ENCODE results near the gene MCEE.
A peak's percentile ranks its signal among the peaks of the same experiment; 100 is the strongest.
"Not testable (repeated sequence)": the region's sequence is repeated elsewhere in the genome, so short reads cannot be mapped to it uniquely, and the experiment has no call there.

Gene MCEE

GRCh38 chr2:71130152-71130904 is at the start of gene MCEE, which contains the start of gene MPHOSPH10:
Gene MCEE, minus strand, starts transcription at chr2:71130229. Its CDS starts 10 bp downstream, at chr2:71130219.
Gene MPHOSPH10, plus strand, starts transcription at chr2:71130634. Its CDS starts 32 bp downstream, at chr2:71130666.
- DNase-seq (ENCODE audit: low read depth in 2 of 2): peak; percentile 66 to 86

- DNase-seq (ENCODE audit: low read depth in 2 of 2): not testable (repeated sequence)
Observed at GRCh38 chr2:71178836-71179235, 48.8 kb upstream of the MCEE start.

DNA sequence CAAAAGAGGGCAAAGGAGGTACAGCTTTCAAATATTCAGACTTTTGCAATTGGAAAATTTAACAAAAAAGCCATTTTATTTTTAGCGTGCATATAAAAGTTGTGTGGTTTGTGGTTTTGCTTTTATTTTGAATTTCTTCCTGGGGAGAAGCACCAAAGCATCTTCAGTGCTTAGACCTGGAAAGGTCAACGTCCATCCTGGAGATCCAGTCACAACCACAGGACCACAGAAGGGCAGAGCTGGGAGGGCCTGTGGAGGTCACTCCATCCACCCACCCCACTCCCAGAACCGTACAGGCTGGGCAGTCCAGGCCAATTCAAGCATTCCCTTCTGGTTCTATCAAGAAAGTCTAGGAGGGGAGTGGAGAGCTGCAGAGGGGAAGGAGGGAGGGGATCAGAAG is 44.2 kb upstream of the MCEE start:
- no peak for DNase-seq (ENCODE audit: low read depth in 2 of 2)

- no peak for DNase-seq (ENCODE audit: low read depth in 2 of 2)
Observed at GRCh38 chr2:71173096-71173495, 43.1 kb upstream of the MCEE start.

DNA sequence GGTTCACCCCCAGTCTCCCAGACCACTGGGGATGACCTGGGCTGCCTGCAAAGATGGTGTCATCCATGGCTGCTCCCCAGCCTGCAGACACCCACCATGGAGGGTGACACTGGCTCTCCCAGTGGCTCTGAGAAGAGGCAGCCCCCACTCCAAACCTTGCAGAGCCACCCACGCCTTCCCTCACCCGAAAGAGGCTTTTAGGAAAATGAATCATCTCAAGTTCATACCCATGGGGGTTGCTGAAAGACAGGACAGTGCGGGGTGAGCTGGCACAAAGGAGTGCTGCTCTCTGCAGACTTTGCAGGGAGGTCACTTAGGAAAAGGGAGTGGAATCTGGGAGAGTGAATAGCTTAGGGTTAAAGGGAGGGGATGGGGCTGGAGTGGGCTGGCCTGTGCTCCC is 36.8 kb upstream of the MCEE start:
- DNase-seq (ENCODE audit: low read depth in 2 of 2): no peak

DNA sequence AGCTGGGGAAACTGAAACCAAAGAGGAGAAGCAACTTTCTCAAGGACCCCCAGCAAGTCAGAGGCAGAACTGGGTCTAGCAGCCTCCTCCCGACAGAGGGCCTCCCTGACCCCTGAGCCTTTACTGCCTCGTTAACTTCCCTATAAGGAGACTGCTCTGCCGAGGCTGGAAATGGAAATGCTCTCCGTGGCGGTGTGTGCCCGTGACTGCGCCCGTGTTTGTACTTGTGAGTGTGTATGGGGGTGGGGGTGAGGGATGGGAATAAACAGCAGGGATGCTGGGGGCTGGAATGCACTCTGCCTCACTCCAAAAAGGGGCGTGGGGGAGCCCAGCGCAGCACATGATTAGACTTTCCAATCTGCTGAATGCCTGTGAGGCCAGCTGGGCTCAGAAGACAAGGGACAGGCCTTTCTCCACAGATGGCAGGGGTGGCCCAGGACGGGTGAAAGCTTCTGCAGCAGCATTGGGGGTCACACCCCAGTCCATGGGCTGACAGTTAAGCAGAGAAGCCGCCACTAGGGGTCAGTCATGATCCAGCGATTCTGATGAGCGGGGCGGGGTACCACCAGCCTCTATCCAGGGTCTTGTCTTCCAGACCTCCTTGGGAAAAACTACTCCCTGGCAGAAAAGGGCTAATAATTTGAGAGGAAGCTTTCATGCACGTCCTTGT is 27.2 kb upstream of the MCEE start:
- peak; percentile 24 to 50 for DNase-seq (ENCODE audit: low read depth in 2 of 2)

- no peak for DNase-seq (ENCODE audit: low read depth in 2 of 2)
Observed at GRCh38 chr2:71156573-71156972, 26.5 kb upstream of the MCEE start.

- DNase-seq (ENCODE audit: low read depth in 2 of 2): no peak
Observed at GRCh38 chr2:71155846-71156245, 25.8 kb upstream of the MCEE start.

- no peak for DNase-seq (ENCODE audit: low read depth in 2 of 2)
Observed at GRCh38 chr2:71154798-71155197, 24.8 kb upstream of the MCEE start.

DNA sequence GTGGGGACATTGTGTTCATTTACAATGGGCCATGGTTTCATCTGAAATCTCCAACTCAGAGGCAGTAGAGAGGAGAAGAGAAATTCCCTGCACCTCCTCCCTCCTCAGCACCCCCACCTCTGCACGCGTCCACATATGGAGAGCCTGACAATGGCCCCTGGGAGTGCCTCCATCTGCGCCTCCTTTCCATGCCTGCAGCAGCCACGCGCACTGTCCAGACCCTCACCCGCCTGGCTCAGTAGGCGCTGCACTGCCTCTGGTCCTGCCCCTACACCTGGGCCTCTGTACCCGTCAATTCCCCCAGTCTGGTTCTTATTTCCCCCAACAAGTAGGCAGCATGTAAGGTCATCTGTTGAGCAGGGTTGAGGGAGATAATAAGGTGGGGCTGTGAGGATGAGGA is 24.2 kb upstream of the MCEE start:
- DNase-seq (ENCODE audit: low read depth in 2 of 2): no peak

- no peak for DNase-seq (ENCODE audit: low read depth in 2 of 2)
Observed at GRCh38 chr2:71153585-71154224, 23.7 kb upstream of the MCEE start.

DNA sequence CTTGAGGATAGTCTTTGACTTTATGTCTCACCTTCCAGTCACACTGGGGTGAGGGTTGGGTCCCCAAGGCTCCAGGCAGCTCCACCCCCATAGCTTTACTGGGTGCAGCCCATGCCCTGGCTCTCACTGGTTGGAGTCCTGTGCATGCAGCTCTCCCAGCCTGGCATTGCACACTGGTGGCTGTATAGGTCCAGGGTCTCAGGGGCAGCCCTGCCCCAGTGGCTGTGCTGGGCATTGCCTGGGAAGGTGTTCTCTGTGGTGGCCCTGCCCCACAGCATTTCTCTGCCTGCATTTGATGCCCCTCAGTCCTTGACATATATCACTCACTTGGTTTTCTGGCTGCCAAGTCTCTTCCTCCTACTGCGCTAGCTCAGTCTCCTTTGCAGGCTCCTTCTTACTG is 21.6 kb upstream of the MCEE start:
- DNase-seq (ENCODE audit: low read depth in 2 of 2): no peak

GRCh38 chr2:71150082-71150816 is 20.2 kb upstream of the MCEE start:
- DNase-seq (ENCODE audit: low read depth in 2 of 2): no peak

GRCh38 chr2:71148506-71149063 is 18.6 kb upstream of the MCEE start:
- no peak for DNase-seq (ENCODE audit: low read depth in 2 of 2)

DNA sequence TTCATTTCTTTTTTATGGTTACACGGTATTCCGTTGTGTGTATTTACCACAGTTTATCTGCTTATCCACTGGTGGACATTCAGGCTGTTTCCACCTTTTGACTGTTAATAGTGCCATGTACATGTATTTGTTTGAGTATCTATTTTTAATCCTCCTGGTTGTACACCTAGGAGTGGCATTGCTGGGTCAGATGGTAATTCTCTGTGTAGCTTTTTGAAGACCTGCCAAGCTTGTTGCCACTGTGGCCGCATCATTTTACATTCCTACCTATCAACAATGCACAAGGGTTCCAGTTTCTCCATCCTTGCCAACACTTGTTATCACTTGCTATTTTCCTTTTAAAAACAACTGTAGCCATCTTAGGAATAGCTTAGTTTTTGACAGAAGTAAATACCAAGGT is 13.8 kb upstream of the MCEE start:
- DNase-seq (ENCODE audit: low read depth in 2 of 2): no peak

GRCh38 chr2:71136174-71136573 is 6.1 kb upstream of the MCEE start:
- no peak for DNase-seq (ENCODE audit: low read depth in 2 of 2)

DNA sequence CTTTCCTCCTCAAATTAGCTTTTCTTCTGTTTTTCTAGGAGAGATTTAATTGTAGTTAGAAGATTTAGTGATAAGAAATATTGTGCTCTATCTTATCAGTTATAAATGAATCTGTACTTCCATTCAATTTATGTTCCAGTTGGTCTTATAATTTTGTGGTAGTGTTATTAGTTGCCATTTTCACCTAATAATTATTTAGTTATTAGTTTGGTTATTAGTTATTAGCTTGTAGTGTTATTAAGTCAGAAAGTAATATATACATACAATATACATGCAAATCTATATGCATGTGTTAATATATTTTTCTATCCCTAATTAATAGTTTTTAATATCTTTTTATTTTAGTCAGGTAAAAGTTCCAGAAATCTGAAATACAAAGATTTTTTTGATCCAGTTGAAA is 3.6 kb upstream of the MCEE start:
- no peak for DNase-seq (ENCODE audit: low read depth in 2 of 2)

GRCh38 chr2:71131387-71132166 is 1.5 kb upstream of the MCEE start:
- not testable (repeated sequence) for DNase-seq (ENCODE audit: low read depth in 2 of 2)

DNA sequence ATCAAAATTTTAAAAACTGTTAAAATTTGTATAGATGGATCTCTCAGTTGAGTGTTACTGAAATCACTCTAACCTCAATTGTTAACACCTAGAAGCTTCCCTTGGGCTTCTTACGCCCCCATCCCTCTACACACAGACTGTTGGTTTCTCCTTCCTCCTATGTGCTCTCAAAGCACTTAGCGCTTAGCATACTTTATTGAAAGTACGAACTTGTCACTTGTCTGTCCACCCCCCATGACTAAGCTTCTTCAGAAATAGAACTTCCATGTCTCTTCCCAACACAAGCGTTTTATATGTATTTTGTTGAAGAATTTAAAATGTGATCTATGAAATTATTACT is 846 bp upstream of the MCEE start:
- DNase-seq (ENCODE audit: low read depth in 2 of 2): no peak

DNA sequence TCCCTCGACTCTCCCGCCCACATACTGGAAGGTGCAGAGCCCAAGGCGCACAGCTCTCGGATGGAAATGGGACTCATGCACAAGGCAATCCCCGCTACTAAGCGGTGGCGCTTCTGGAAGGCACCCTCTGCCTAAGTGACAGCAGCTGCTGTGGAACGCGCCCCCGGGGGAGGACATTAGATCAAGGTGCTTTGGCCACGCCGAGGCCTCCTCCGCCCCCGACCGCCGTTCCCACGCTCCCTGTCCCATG is 202 bp downstream of the MCEE start:
- DNase-seq (ENCODE audit: low read depth in 2 of 2): no peak

DNA sequence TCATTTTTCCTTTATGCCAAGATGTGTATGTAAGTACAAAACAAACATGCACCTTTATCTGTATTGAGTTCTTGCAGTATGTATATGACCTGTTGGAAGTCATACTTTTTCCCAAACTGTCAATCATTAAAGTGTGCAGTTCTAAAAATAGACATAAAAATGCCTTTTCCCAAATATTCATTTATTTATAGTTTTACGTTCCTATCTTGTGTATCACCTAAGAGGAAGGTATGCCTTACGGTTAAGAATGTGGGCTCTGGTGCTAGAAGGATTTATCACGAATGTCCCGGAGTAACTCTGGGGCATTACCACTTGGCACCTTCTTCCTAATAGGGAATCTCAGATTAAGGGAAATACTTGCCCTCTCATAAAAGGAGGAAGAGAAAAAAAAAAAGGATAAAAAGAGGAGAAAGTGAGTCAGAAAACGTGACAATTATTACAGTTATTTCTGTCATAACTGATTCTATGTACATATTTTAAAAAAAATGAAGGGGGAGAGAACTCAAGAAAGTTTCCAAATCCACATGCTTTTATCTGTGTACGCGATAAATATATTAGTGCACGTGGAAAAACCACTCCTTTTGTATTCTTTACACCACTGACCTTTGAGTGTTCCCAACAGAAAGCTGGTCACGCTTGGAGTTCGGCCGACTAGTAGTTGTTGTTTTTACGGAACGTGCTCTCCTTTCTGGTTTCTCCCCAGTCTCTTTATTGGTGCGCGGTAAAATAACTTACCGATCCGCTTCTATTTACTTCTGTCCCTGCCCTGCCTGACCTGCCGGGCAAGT is 721 bp downstream of the MCEE start:
- DNase-seq (ENCODE audit: low read depth in 2 of 2): no peak

Measured in stimulated activated CD4-positive, alpha-beta T cell treated with anti-CD3 and anti-CD28 coated beads, Interleukin-1b, Interleukin-23, amount 100 ng/mL, for 1 hour (primary cell).